Common myeloid progenitor, CD34-positive (primary cell): ENCODE measurements around the gene TOM1L1.

Source experiments
- CTCF ChIA-PET: fragments of 350-600 bp; sonication (Branson Sonifier 250); formaldehyde crosslinking; loops from one replicate; lab custom pipeline; 2021; ENCODE audit warnings: antibody characterized with exemption; lab: Charles Lee
- POLR2A ChIA-PET: fragments of 350-600 bp; sonication (Branson Sonifier 250); formaldehyde crosslinking; loops from one replicate; lab custom pipeline; 2021; ENCODE audit warnings: antibody characterized with exemption; lab: Charles Lee
- DNase-seq, 3 donors: peaks; one replicate each; pipeline versions ENCODE4 v3.0.0 to v3.0.0-alpha.2; 2013
- H3K27ac ChIP-seq, 2 experiments: 1 replicate in 1 of 2; 2 replicates in 1 of 2; pipeline ENCODE4 v1.7.0; 2013; ENCODE audit warnings: inconsistent platforms in 2 of 2, low read length in 2 of 2, mild to moderate bottlenecking in 2 of 2, low read depth in 1 of 2, moderate library complexity in 1 of 2; ENCODE audit not compliant: severe bottlenecking in 2 of 2, insufficient read depth in 1 of 2, poor library complexity in 1 of 2
- H3K27me3 ChIP-seq, 5 experiments: replicated peaks in 2 of 5; 1 replicate in 3 of 5; 2 replicates in 2 of 5; pipeline versions ENCODE4 v1.6.1 to v1.7.0; 2013; ENCODE audit warnings: low read length in 4 of 5, mild to moderate bottlenecking in 2 of 5, moderate library complexity in 2 of 5, inconsistent platforms in 1 of 5; ENCODE audit not compliant: insufficient read depth in 5 of 5, control insufficient read depth in 4 of 5
- H3K36me3 ChIP-seq, 4 experiments: 1 replicate in 2 of 4; 2 replicates in 2 of 4; pipeline versions ENCODE4 v1.6.1 to v1.7.0; 2013; ENCODE audit warnings: low read length in 3 of 4, control low read depth in 1 of 4, mild to moderate bottlenecking in 1 of 4; ENCODE audit not compliant: control insufficient read depth in 4 of 4, insufficient read depth in 4 of 4
- H3K4me1 ChIP-seq, 4 experiments: 1 replicate in 3 of 4; 2 replicates in 1 of 4; pipeline versions ENCODE4 v1.6.1 to v1.7.1; 2013; ENCODE audit warnings: low read length in 3 of 4, mild to moderate bottlenecking in 3 of 4, control low read depth in 1 of 4, inconsistent platforms in 1 of 4, moderate library complexity in 1 of 4; ENCODE audit not compliant: control insufficient read depth in 4 of 4, insufficient read depth in 4 of 4; ENCODE audit errors: control extremely low read depth in 1 of 4
- H3K4me3 ChIP-seq, 7 experiments: 1 replicate in 4 of 7; 2 replicates in 3 of 7; pipeline versions ENCODE4 v1.5.1 to v1.7.0; 2013; ENCODE audit warnings: mild to moderate bottlenecking in 7 of 7, low read length in 6 of 7, moderate library complexity in 6 of 7, inconsistent platforms in 2 of 7, low read depth in 2 of 7, control low read depth in 1 of 7; ENCODE audit not compliant: insufficient read depth in 4 of 7, control insufficient read depth in 1 of 7; ENCODE audit errors: extremely low read depth in 1 of 7
- H3K9me3 ChIP-seq, 5 experiments: 1 replicate in 4 of 5; 2 replicates in 1 of 5; pipeline versions ENCODE4 v1.6.1 to v1.7.1; 2013; ENCODE audit warnings: low read length in 4 of 5, mild to moderate bottlenecking in 2 of 5, inconsistent platforms in 1 of 5, low read depth in 1 of 5, moderate library complexity in 1 of 5; ENCODE audit not compliant: control insufficient read depth in 4 of 5, insufficient read depth in 2 of 5; ENCODE audit errors: control extremely low read depth in 1 of 5
- WGBS: methylation state at CpG from one replicate; pipeline ENCODE4 v1.1.5; 2013; ENCODE audit not compliant: insufficient coverage; 5-methylcytosine and 5-hydroxymethylcytosine counted together

The TOM1L1 gene

GRCh38 chr17:54903375-54903774 lies 2.7 kb downstream of the TOM1L1 start:
- no peak overlapping the region for H3K4me3 ChIP-seq
- ChIA-PET POLR2A (no interaction called here), CTCF (interaction anchor here (1.8 kb wide), 1 partner anchor 10 kb away, joined by 6 read pairs; no protein-coding TSS in a partner anchor)
- H3K9me3 ChIP-seq: no peaks in the 10 kb centered on the region
- DNase-seq: no peak
- WGBS: 100% methylated on average over 1 of the region's 1 CpG
- H3K27ac ChIP-seq: no peak overlapping the region
- peaks cover 0 to 7% (median 2%) of the 10 kb centered on the region in 4 experiments for H3K36me3 ChIP-seq
- H3K4me1 ChIP-seq: peaks cover 0 to 16% (median 11%) of the 10 kb centered on the region in 4 experiments
- peaks cover 0 to 12% (median 0%) of the 10 kb centered on the region in 5 experiments for H3K27me3 ChIP-seq

GRCh38 chr17:54906683-54907082 lies 6.0 kb downstream of the TOM1L1 start:
- Histone ChIP-seq H3K27me3 (peaks cover 0 to 4% (median 0%) of the 10 kb centered on the region in 5 experiments), H3K4me1 (no peaks in the 10 kb centered on the region), H3K9me3 (no peaks in the 10 kb centered on the region), H3K36me3 (peaks cover 0 to 7% (median 2%) of the 10 kb centered on the region in 4 experiments), H3K27ac (no peak overlapping the region), H3K4me3 (no peak overlapping the region)
- CTCF ChIA-PET: no interaction called here
- POLR2A ChIA-PET: no interaction called here
- 100% methylated on average over 4 of the region's 7 CpGs for WGBS
- DNase-seq: no peak

- Histone ChIP-seq H3K4me3 (no peak overlapping the region), H3K36me3 (peaks cover 0 to 7% (median 2%) of the 10 kb centered on the region in 4 experiments), H3K4me1 (no peaks in the 10 kb centered on the region), H3K27ac (no peak overlapping the region), H3K27me3 (no peaks in the 10 kb centered on the region), H3K9me3 (no peaks in the 10 kb centered on the region)
- 100% methylated on average over 1 of the region's 5 CpGs for WGBS
- POLR2A ChIA-PET: no interaction called here
- no peak for DNase-seq
- CTCF ChIA-PET: no interaction called here
Measured at GRCh38 chr17:54907376-54907775, 6.7 kb downstream of the TOM1L1 start.

GRCh38 chr17:54909766-54910165 lies 9.1 kb downstream of the TOM1L1 start:
- Histone ChIP-seq H3K4me1 (no peaks in the 10 kb centered on the region), H3K36me3 (peaks cover 0 to 13% (median 6%) of the 10 kb centered on the region in 4 experiments), H3K27me3 (no peaks in the 10 kb centered on the region), H3K4me3 (no peak overlapping the region), H3K27ac (no peak overlapping the region), H3K9me3 (no peaks in the 10 kb centered on the region)
- ChIA-PET POLR2A (no interaction called here), CTCF (no interaction called here)
- WGBS: no CpG with 5 or more reads among the region's 2 CpGs
- DNase-seq: no peak

DNA sequence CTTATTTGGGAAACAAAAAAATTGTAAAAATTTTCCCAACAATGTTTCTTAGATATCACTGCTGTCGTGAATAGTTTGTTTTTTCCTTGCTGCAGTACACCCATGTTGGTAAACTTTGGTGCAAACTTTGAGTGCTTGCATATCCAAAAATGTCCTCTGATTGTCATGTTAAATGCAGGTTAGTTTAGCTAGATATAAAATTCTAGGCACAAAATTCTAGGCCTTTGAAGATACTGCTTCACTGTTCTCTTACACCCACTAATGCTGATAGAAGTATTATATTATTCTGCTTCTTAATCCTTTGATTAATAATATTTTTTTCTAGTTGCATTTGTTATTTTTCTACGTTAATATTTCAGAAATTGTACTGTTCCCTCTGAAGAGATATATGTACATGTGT lies 16.1 kb downstream of the TOM1L1 start:
- H3K36me3 ChIP-seq: peaks cover 0 to 45% (median 8%) of the 10 kb centered on the region in 4 experiments
- WGBS: no CpG with 5 or more reads among the region's 2 CpGs

DNA sequence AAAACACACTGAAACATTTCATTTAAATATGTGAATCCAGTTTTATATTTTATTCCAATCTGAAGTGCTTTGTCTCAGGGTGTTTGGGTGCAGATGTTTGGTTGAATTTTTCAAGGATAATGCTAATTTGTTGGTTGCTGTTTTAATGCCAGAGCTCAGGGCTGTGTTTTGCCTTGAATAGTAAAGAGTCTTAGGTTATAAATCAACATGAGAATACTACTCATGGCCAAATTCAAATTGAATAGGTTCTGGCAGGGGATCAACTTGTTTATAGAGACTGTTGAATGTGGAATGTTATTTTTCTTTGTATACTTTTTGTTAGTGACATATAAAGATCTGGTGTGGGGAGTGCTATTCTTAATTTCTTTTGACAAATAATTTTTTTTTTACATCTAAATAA lies 18.8 kb downstream of the TOM1L1 start:
- peaks cover 0 to 40% (median 7%) of the 10 kb centered on the region in 4 experiments for H3K36me3 ChIP-seq
- POLR2A ChIA-PET: no interaction called here
- CTCF ChIA-PET: interaction anchor here (0.6 kb wide), 1 partner anchor 440 kb away, joined by 3 read pairs; no protein-coding TSS in a partner anchor

More for the DNA sequence above, 16.1 kb downstream of the TOM1L1 start:
- peaks cover 0 to 16% (median 0%) of the 10 kb centered on the region in 5 experiments for H3K9me3 ChIP-seq
- no peak overlapping the region for H3K4me3 ChIP-seq
- H3K27me3 ChIP-seq: no peaks in the 10 kb centered on the region
- no peak overlapping the region for H3K27ac ChIP-seq
- no peaks in the 10 kb centered on the region for H3K4me1 ChIP-seq
- no peak for DNase-seq
- ChIA-PET POLR2A (no interaction called here), CTCF (no interaction called here)

DNA sequence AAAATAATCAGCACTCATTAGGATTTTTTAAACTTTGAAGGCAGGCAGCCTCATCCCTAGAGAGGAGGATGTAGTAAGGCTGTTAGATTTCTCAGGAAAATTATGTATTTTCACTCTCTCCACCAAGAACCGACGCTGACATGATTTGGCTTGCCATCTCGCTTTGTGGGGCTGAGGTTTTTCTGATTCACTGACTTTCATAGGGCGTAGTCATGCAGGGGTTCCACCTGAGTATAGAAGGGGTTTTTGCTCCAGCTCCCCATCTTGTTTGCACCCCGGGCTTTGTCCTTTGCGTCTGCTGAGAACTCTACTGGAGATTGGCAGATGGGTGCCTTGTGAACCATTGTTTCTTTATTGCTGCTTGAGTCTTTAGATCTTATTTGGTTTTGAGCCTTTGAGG lies 20.2 kb downstream of the TOM1L1 start:
- Histone ChIP-seq H3K36me3 (peaks cover 0 to 27% (median 2%) of the 10 kb centered on the region in 4 experiments), H3K27me3 (no peaks in the 10 kb centered on the region), H3K27ac (no peak overlapping the region), H3K9me3 (peaks cover 0 to 13% (median 0%) of the 10 kb centered on the region in 5 experiments), H3K4me3 (no peak overlapping the region), H3K4me1 (no peaks in the 10 kb centered on the region)
- CTCF ChIA-PET: no interaction called here
- 100% methylated on average over 2 of the region's 6 CpGs for WGBS
- POLR2A ChIA-PET: no interaction called here
- no peak for DNase-seq

More for the DNA sequence above, 18.8 kb downstream of the TOM1L1 start:
- H3K9me3 ChIP-seq: peaks cover 0 to 16% (median 0%) of the 10 kb centered on the region in 5 experiments
- no peak for DNase-seq
- no peaks in the 10 kb centered on the region for H3K27me3 ChIP-seq
- H3K4me1 ChIP-seq: no peaks in the 10 kb centered on the region
- H3K4me3 ChIP-seq: no peak overlapping the region
- no peak overlapping the region for H3K27ac ChIP-seq
